Lower leg skin (tissue), 4 donors: ENCODE data around the gene TMEM156. TPM values are rescaled to one million over a fixed set of nuclear protein-coding genes. Genes with fewer than 3 reads are reported as not detected.

Experiments
- DNase-seq, 2 donors: peaks; one replicate each; pipeline ENCODE4 v3.0.0-alpha.2; 2019; ENCODE audit warnings: low spot score in 2 of 2
- H3K4me3 ChIP-seq: fragments of 200-600 bp; sonication (generic); 2 replicates; pipeline ENCODE4 v1.5.1; 2017; ENCODE audit warnings: mild to moderate bottlenecking, low read depth; ENCODE audit not compliant: poor library complexity, severe bottlenecking
- CTCF ChIP-seq, 3 donors: fragments of 450-650 bp; IDR thresholded peaks; one replicate each; pipeline ENCODE4 v1.5.1; 2016; ENCODE audit warnings: antibody characterized with exemption in 3 of 3, mild to moderate bottlenecking in 3 of 3, moderate library complexity in 2 of 3
- POLR2A ChIP-seq, 2 donors: fragments of 450-650 bp; IDR thresholded peaks; one replicate each; pipeline ENCODE4 v1.6.1; 2016 to 2017; ENCODE audit warnings: antibody characterized with exemption in 2 of 2, mild to moderate bottlenecking in 1 of 2, moderate library complexity in 1 of 2
- WGBS, 2 donors: methylation state at CpG; one replicate each; pipeline ENCODE4 v1.1.5; 2018; 5-methylcytosine and 5-hydroxymethylcytosine counted together
- intact Hi-C: fragments of 100-400 bp; cut with DNase I; formaldehyde crosslinking; loops from one replicate; pipeline ENCODE4 v1.15.0; 2023; ENCODE audit warnings: low total_unique reads
- total RNA-seq, 4 donors: library from RNA; depleted of rRNA; stranded (reverse); fragments of >200 nt; gene quantifications; one replicate each; pipeline ENCODE4 v1.1.0, GENCODE V29; 2016

The TMEM156 gene
- total RNA-seq, 4 donors from 2014 or later, result 0.12 to 0.52 (median 0.23) TPM; not detected in 1

DNA sequence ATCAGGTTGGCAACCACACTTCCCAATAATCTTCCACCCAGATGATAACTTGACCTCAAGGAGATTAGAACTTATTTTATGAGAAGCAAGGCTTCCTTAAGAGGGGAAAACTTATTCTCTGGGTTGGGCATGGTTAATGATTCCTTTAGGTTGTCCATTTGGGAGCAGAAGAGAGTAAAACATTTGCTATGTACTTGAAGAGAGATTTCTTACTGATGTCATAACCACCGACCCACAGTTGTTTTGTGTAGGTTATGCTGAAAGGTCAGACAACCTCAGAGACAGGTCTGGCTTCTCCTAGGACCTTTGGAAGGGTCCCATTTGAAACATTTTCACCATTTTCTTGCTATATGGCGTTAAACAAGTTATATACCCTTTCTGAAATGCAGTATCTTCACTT, 108.5 kb downstream of the TMEM156 start:
- no peak overlapping the region for H3K4me3 ChIP-seq
- WGBS, 2 donors, result 40 to 86% methylated on average over 2 of the region's 2 CpGs
- TF ChIP-seq POLR2A (IDR thresholded peaks at IDR 0.05), result no peak
- no peak for TF ChIP-seq CTCF (IDR thresholded peaks at IDR 0.05)
- intact Hi-C loops, result no loop called here
- DNase-seq, result no peak

- TF ChIP-seq POLR2A (IDR thresholded peaks at IDR 0.05), result no peak
- no peak for TF ChIP-seq CTCF (IDR thresholded peaks at IDR 0.05)
- no peak overlapping the region for H3K4me3 ChIP-seq
- intact Hi-C loops, result no loop called here
- 90 to 91% methylated on average over 3 of the region's 3 CpGs for whole genome bisulfite sequencing, 2 donors
- no peak for DNase-seq
Measured at GRCh38 chr4:38921151-38921550, 111.1 kb downstream of the TMEM156 start.

DNA sequence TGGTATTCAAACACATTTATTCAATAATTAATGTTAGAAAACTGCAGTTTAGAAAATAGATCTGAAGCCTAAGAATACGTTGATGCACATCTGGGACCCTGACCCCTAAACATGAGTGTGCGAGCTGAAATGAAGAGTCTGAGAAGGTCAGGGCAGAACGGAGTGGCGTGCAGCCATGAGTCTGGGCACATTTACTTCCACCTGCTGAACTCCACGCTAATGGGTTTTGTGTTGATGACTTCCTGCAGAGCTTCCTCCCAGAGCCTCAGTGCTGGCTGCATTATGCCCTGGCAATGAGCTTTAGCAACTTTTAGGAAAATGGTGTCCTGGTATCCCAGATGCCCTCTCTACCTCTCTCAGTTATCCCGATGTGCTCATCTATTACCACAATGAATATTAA, 111.5 kb downstream of the TMEM156 start:
- 78 to 80% methylated on average over 6 of the region's 6 CpGs for WGBS, 2 donors
- DNase-seq, result no peak
- H3K4me3 ChIP-seq, result no peak overlapping the region
- TF ChIP-seq POLR2A (IDR thresholded peaks at IDR 0.05) (no peak), CTCF (IDR thresholded peaks at IDR 0.05) (no peak)
- intact Hi-C loops, result no loop called here

GRCh38 chr4:38920186-38920585, 112.0 kb downstream of the TMEM156 start:
- intact Hi-C loops, result no loop called here
- no peak for DNase-seq
- no peak overlapping the region for H3K4me3 ChIP-seq
- WGBS, 2 donors, result 91 to 98% methylated on average over 2 of the region's 2 CpGs
- TF ChIP-seq POLR2A (IDR thresholded peaks at IDR 0.05), result no peak
- TF ChIP-seq CTCF (IDR thresholded peaks at IDR 0.05), result no peak

DNA sequence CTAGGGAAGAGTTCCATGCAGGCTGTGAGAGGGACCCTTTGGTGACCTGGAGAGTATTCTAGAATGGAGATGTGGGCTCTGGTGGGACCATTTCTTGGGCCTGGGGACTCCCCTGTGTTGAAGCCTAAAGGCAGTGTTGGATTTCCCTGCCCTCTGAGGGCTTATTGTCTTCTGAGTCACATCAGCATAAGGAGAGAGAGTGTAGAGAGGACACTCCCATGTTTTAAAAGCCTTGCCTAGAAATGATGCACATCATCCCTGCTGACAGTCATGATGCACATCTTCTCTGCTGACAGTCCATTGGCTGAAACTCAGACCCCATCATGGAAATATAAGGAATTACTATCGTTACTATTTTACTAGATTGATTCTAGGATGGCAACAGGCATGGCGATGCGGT, 112.7 kb downstream of the TMEM156 start:
- DNase-seq, result no peak
- TF ChIP-seq CTCF (IDR thresholded peaks at IDR 0.05), result no peak
- no peak for TF ChIP-seq POLR2A (IDR thresholded peaks at IDR 0.05)
- no peak overlapping the region for H3K4me3 ChIP-seq
- WGBS, 2 donors, result 96 to 97% methylated on average over 3 of the region's 3 CpGs
- intact Hi-C loops, result no loop called here

DNA sequence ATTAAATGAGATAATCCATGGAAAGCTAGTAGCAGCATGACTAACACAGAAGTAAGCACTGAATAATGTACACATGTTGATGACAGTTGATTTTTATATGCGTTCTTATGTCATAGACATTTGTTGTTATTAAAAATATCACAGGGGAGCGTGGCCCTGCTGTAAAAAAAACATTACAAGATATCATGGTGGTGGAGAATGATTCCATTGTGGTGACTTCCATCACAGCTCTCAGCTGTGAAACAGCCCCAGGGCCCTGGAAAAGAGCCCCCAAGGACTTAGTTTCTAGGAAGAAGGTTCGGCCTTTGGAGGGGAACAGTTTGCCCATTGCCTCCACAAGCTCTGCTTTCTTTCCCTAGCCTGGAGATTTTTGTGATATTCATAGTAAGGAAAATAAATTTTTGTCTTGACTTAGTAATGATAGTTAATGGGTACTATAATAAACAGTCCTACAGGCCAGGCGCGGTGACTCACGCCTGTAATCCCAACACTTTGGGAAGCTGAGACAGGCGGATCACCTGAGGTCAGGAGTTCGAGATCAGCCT, 114.7 kb downstream of the TMEM156 start:
- TF ChIP-seq POLR2A (IDR thresholded peaks at IDR 0.05) (no peak), CTCF (IDR thresholded peaks at IDR 0.05) (no peak)
- no peak for DNase-seq
- intact Hi-C loops, result no loop called here
- no peak overlapping the region for H3K4me3 ChIP-seq
- WGBS, 2 donors, result 81 to 98% methylated on average over 8 of the region's 8 CpGs
